SK-N-SH (cell line): ENCODE results near the gene SHB. TPM values are rescaled to one million over a fixed set of nuclear protein-coding genes. Genes with fewer than 3 reads are reported as not detected.

ENCODE experiments used
- CTCF ChIA-PET: fragments of 300-600, 350-600 bp; formaldehyde crosslinking; extraction: SDS; loops from one replicate; lab custom pipeline; 2021; lab: Yijun Ruan, JAX
- POLR2A ChIA-PET: fragments of 350-600 bp; sonication (Branson Sonifier 250); formaldehyde crosslinking; extraction: SDS; loops from one replicate; lab custom pipeline; 2020; ENCODE audit warnings: antibody characterized with exemption, inconsistent platforms; lab: Yijun Ruan, JAX
- DNase-seq: peaks from one replicate; pipeline ENCODE4 v3.0.0; 2012
- H2AFZ ChIP-seq: fragments of 200-600 bp; sonication (generic); 2 replicates; pipeline ENCODE4 v1.8.1; 2016; ENCODE audit warnings: antibody characterized with exemption, mild to moderate bottlenecking, low read depth
- H3F3A ChIP-seq: fragments of 200-600 bp; sonication (generic); replicated peaks from 2 replicates; pipeline ENCODE3; 2016; ENCODE audit warnings: antibody characterized with exemption, mild to moderate bottlenecking; ENCODE audit not compliant: insufficient read depth
- H3K27ac ChIP-seq, 2 experiments: fragments of 200-500 bp in 1 of 2; fragments of 200-600 bp in 1 of 2; sonication (Bioruptor generic) in 1 of 2; sonication (generic), shearing (Covaris generic) in 1 of 2; 2 replicates each; pipeline versions ENCODE4 v1.5.1 to v1.6.1; 2014 to 2016; ENCODE audit warnings: low read depth in 2 of 2, inconsistent platforms in 1 of 2, low read length in 1 of 2, mild to moderate bottlenecking in 1 of 2, mixed read lengths in 1 of 2
- H3K27me3 ChIP-seq: fragments of 200-600 bp; sonication (generic), shearing (Covaris generic); 2 replicates; pipeline ENCODE4 v1.6.1; 2016; ENCODE audit warnings: mixed run types; ENCODE audit not compliant: insufficient read depth
- H3K36me3 ChIP-seq, 2 experiments: fragments of 200-500 bp in 1 of 2; fragments of 200-600 bp in 1 of 2; sonication (Bioruptor generic) in 1 of 2; sonication (generic) in 1 of 2; replicated peaks in 1 of 2; 2 replicates each; pipeline versions ENCODE3 to v1.5.1; 2014 to 2016; ENCODE audit warnings: low read length in 1 of 2, mild to moderate bottlenecking in 1 of 2; ENCODE audit not compliant: insufficient read depth in 2 of 2, control insufficient read depth in 1 of 2
- H3K4me1 ChIP-seq, 2 experiments: fragments of 200-500 bp in 1 of 2; fragments of 200-600 bp in 1 of 2; sonication (Bioruptor generic) in 1 of 2; sonication (generic), shearing (Covaris generic) in 1 of 2; 2 replicates each; pipeline versions ENCODE4 v1.5.1 to v1.6.1; 2014 to 2016; ENCODE audit warnings: low read depth in 1 of 2, low read length in 1 of 2, mixed run types in 1 of 2; ENCODE audit not compliant: insufficient read depth in 2 of 2, control insufficient read depth in 1 of 2
- H3K4me2 ChIP-seq: fragments of 200-600 bp; sonication (generic), shearing (Covaris generic); 2 replicates; pipeline ENCODE4 v1.6.1; 2017; ENCODE audit warnings: mixed run types
- H3K4me3 ChIP-seq, 2 experiments: fragments of 200-500 bp in 1 of 2; fragments of 200-600 bp in 1 of 2; sonication (Bioruptor generic) in 1 of 2; sonication (generic), shearing (Covaris generic) in 1 of 2; 2 replicates each; pipeline versions ENCODE4 v1.5.1 to v1.8.1; 2014 to 2016; ENCODE audit warnings: low read depth in 2 of 2, inconsistent platforms in 1 of 2, low read length in 1 of 2, mild to moderate bottlenecking in 1 of 2, mixed read lengths in 1 of 2, moderate library complexity in 1 of 2
- H3K79me2 ChIP-seq: fragments of 200-600 bp; sonication (generic); 2 replicates; pipeline ENCODE4 v1.8.1; 2017; ENCODE audit warnings: mild to moderate bottlenecking; ENCODE audit not compliant: insufficient read depth
- H3K9ac ChIP-seq: fragments of 200-600 bp; sonication (generic); 2 replicates; pipeline ENCODE4 v1.6.1; 2017; ENCODE audit warnings: mixed run types
- H3K9me2 ChIP-seq: fragments of 200-600 bp; sonication (generic); 2 replicates; pipeline ENCODE4 v1.6.1; 2017; ENCODE audit warnings: mixed run types
- H3K9me3 ChIP-seq: fragments of 200-600 bp; sonication (generic); 2 replicates; pipeline ENCODE4 v1.6.1; 2017; ENCODE audit warnings: mixed run types, mild to moderate bottlenecking, moderate library complexity
- H4K20me1 ChIP-seq: fragments of 200-600 bp; sonication (generic); 2 replicates; pipeline ENCODE4 v1.6.1; 2017; ENCODE audit warnings: mild to moderate bottlenecking, mixed run types; ENCODE audit not compliant: insufficient read depth
- CHD2 ChIP-seq: fragments of 150-350 bp; IDR thresholded peaks from 2 replicates; pipeline ENCODE4 v1.6.1; 2018; ENCODE audit warnings: low read length; ENCODE audit not compliant: partially characterized antibody
- CTCF ChIP-seq: fragments of 200-600 bp; sonication (generic); IDR thresholded peaks from 2 replicates; pipeline ENCODE4 v1.6.1; 2017; ENCODE audit warnings: antibody characterized with exemption, mild to moderate bottlenecking, moderate library complexity
- ELF1 ChIP-seq: IDR thresholded peaks from 2 replicates; pipeline ENCODE4 v1.4.0; 2012
- EP300 ChIP-seq, 2 experiments: IDR thresholded peaks; 2 replicates each; pipeline versions ENCODE4 v1.4.0 to v1.6.1; 2012; ENCODE audit warnings: borderline replicate concordance in 1 of 2, low read depth in 1 of 2, low read length in 1 of 2
- FOSL2 ChIP-seq: IDR thresholded peaks from 2 replicates; pipeline ENCODE4 v1.4.0; 2012; ENCODE audit warnings: low read depth, mild to moderate bottlenecking, moderate library complexity, borderline replicate concordance
- FOXJ3 ChIP-seq: sonication (generic); formaldehyde crosslinking; IDR thresholded peaks from 2 replicates; pipeline ENCODE4 v1.5.1; 2020; ENCODE audit warnings: mild to moderate bottlenecking, missing genetic modification reagents
- GABPA ChIP-seq: IDR thresholded peaks from 2 replicates; pipeline ENCODE4 v1.4.0; 2012; ENCODE audit warnings: low read depth, mild to moderate bottlenecking
- JUND ChIP-seq: IDR thresholded peaks from 2 replicates; pipeline ENCODE4 v1.4.0; 2012
- MXI1 ChIP-seq: IDR thresholded peaks from 2 replicates; pipeline ENCODE4 v1.6.1; 2012; ENCODE audit warnings: mild to moderate bottlenecking, low read depth, low read length, improper control_type of control experiment
- NFIC ChIP-seq: IDR thresholded peaks from 2 replicates; pipeline ENCODE4 v1.4.0; 2012; ENCODE audit warnings: borderline replicate concordance
- NRF1 ChIP-seq: IDR thresholded peaks from 2 replicates; pipeline ENCODE4 v1.6.1; 2012; ENCODE audit warnings: low read depth, mild to moderate bottlenecking, low read length
- RFX5 ChIP-seq: IDR thresholded peaks from 2 replicates; pipeline ENCODE4 v1.6.1; 2012; ENCODE audit warnings: mild to moderate bottlenecking, improper control_type of control experiment, low read length
- TCF12 ChIP-seq: IDR thresholded peaks from 2 replicates; pipeline ENCODE4 v1.4.0; 2012
- USF1 ChIP-seq: IDR thresholded peaks from 2 replicates; pipeline ENCODE4 v1.4.0; 2012; ENCODE audit warnings: low read depth, borderline replicate concordance
- USF2 ChIP-seq: fragments of 150-350 bp; IDR thresholded peaks from 2 replicates; pipeline ENCODE4 v1.6.1; 2017; ENCODE audit warnings: antibody characterized with exemption, low read length, low read depth, borderline replicate concordance
- YY1 ChIP-seq: IDR thresholded peaks from 2 replicates; pipeline ENCODE4 v1.4.0; 2012; ENCODE audit warnings: low read depth, mild to moderate bottlenecking
- ZBTB33 ChIP-seq: IDR thresholded peaks from 2 replicates; pipeline ENCODE4 v1.4.0; 2012; ENCODE audit warnings: low read depth, borderline replicate concordance
- whole genome bisulfite sequencing: methylation state at CpG from one replicate; pipeline ENCODE4 v1.1.6; 2017; ENCODE audit warnings: low lambda C conversion rate; 5-methylcytosine and 5-hydroxymethylcytosine counted together
- polyA plus RNA-seq, 3 experiments: library from polyadenylated mRNA; depleted of rRNA; stranded (reverse); fragments of >200 nt; gene quantifications; 2 replicates each; pipeline ENCODE4 v1.2.3, GENCODE V29; 2012

SHB gene
- polyA plus RNA-seq, 1 of the 3 experiments (the other 2 are of a cell fraction), result 26.0 TPM

- no peak overlapping the region for H3K4me3 ChIP-seq
- H4K20me1 ChIP-seq, result no peaks in the 10 kb centered on the region
- no peak overlapping the region for H3K4me2 ChIP-seq
- H3K79me2 ChIP-seq, result no peaks in the 10 kb centered on the region
- TF ChIP-seq NFIC (no peak), ELF1 (no peak), EP300 (IDR thresholded peaks at IDR 0.05; ENCODE audit: borderline replicate concordance in 1 of 2, low read depth in 1 of 2, low read length in 1 of 2) (no peak), CHD2 (no peak), USF1 (no peak), NRF1 (no peak), YY1 (no peak), MXI1 (no peak), CTCF (no peak), FOXJ3 (CRISPR knock-in tag) (no peak), USF2 (no peak), RFX5 (no peak), FOSL2 (no peak), GABPA (no peak), ZBTB33 (no peak), TCF12 (no peak), JUND (no peak)
- H3K27ac ChIP-seq, result no peak overlapping the region
- no peaks in the 10 kb centered on the region for H3F3A ChIP-seq
- POLR2A ChIA-PET, result no interaction called here
- H3K27me3 ChIP-seq, result peaks cover 6% of the 10 kb centered on the region; the same call in 1 of the 2 replicates
- H3K9me2 ChIP-seq, result no peaks in the 10 kb centered on the region
- H3K9me3 ChIP-seq, result no peaks in the 10 kb centered on the region
- CTCF ChIA-PET, result interaction anchor here (2.6 kb wide), 1 partner anchor 15 kb away, joined by 16 read pairs; no protein-coding TSS in a partner anchor
- H3K9ac ChIP-seq, result no peak overlapping the region
- no peak for DNase-seq
- WGBS, result 72% methylated on average over 2 of the region's 2 CpGs
- no peak overlapping the region for H2AFZ ChIP-seq
- no peaks in the 10 kb centered on the region for H3K36me3 ChIP-seq
- H3K4me1 ChIP-seq, result peaks cover 0 to 8% of the 10 kb centered on the region in 2 experiments; a peak in 1 of 4 replicates
These were observed 34.3 kb upstream of the SHB start for GRCh38 chr9:38103340-38103739.
